Smooth muscle cell of trachea (primary cell): ENCODE results near the gene ARFRP1. TPM values are rescaled to one million over a fixed set of nuclear protein-coding genes. Genes with fewer than 3 reads are reported as not detected.

Experiments
- total RNA-seq: library from RNA; depleted of rRNA; stranded (reverse); fragments of >200 nt; gene quantifications from 2 replicates; pipeline ENCODE4 v1.2.1, GENCODE V29; 2014

Gene ARFRP1, protein sequence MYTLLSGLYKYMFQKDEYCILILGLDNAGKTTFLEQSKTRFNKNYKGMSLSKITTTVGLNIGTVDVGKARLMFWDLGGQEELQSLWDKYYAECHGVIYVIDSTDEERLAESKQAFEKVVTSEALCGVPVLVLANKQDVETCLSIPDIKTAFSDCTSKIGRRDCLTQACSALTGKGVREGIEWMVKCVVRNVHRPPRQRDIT
- 39.0 and 42.9 TPM in 2 replicates for total RNA-seq

DNA sequence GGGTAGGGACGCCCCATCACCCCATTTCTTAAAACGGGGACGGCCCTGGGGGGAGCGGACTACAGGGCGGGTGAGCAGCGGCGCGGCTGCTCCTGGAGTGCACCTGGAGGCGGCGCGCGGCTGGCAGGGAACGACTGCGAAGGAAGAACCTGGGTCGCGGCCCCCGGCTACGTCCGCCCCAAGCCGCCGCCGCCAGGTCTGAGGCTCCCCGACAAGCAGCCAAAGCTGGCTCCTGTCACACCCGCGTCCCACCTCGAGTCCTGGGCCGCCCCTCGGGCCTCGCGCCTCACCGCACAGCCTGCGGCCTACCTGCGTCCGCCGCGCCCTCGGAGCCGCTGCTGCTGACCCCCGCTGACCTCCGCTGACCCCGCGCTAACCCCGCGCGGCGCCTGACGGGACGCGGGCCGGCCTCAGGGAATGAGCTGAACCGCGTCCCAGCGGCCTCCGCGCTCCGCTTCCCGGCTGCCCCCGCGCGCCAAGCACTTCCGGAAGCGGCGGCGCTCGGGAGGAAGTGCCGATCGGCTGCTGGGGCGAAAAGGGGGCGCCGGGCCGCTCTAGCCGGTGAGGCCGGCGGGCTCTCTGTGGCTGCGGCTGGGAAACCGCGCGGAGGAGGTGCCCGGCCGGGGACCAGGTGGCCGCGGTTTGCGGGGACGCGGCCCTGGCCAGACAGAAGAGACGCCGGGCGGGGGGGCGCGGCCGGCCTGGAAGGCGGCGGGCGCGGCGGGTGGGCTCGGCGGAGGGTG is at the start of gene ARFRP1, which contains the start of gene ZGPAT:
ARFRP1 (minus strand) TSS at position 419 of the 743 bp plus-strand sequence. CDS start 885 bp downstream, outside the sequence.
ZGPAT (plus strand) TSS at position 482 of the 743 bp plus-strand sequence. CDS start 542 bp downstream, outside the sequence.

DNA sequence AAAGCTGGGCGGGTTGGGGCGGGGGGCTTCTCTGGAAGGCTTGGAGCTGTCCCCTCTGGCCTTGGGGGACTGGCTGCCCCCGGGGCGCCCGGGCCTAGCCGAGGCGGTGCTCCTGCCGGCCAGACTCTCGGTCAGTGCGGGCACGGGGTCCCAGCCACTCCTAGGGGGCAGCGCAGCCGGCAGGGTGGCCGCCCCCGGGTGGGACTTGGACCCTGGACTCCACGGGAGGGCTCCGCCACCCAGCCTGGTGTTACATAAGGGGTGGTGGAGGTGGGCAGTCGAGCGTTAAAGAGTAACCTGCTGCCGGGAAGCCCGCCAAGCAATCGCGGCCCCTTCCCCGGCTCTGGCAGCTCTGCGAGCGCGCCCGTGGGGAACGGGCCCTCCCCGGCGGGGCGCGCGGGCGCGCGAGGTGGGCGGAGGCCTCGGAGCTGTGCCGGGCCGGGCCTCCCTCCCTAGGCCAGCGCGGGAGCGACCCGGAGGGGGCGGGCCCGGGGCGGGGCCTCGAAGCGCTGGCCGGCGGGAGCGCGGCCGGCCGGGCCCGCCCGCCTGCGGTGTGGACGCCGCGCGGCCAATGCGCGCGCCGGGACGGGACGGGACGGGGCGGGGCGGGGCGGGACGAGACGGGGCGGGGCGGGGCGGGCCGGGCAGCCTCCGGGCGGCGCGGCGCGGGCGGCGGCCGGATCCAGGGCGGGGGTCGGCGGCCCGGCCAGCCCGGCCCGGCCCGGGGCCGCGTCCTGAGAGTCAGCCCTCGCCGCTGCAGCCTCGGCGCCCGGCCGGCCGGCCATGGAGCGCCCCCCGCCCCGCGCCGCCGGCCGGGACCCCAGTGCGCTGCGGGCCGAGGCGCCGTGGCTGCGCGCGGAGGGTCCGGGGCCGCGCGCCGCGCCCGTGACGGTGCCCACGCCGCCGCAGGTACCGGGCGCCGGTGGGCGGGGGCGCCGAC is 31.6 kb upstream of the ARFRP1 start, which contains the start of gene SLC2A4RG:
SLC2A4RG (plus strand) TSS at position 647 of the 940 bp plus-strand sequence; CDS start at position 784, 137 bp downstream.

DNA sequence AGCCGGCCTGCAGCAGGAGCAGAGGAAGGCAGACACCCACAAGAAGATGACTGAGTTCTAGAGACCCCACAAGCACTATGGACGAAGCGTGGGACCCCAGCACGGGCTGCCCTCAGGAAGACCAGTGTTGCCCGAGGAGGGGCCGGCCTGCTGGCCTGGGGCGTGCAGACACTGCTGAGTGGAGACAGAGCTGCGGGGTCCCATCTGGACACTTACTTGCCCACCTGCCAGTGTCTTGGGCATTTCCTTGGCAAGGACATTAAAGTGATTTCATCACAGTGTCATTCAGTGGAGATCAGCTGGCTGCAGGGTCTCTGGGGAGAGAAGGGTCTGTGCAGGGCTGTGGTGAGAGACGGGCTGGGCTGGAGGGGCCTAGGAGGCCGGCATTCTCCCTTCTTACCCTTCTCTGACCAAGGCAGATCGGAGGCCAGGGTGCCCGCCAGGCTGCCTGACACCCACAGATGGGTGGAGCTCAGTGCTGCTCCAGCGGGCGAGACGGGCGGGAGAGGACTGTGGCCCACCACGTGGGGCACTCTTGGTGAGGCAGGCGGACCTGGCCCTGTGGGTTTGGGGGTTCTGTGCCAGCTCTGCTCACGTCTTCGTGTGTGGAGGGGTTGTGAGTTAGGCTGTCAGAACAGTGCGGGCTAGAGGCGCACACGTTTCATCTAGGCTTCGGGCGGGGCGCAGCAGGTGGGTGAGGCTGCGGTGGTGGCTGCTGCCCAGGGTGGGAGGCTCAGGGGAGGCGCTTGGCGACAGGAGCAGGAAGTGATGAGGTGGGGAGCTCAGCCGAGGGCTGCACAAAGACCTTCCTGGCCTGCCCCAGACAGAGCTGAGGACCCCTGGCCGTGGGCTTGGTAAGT is 28.3 kb upstream of the ARFRP1 start, which contains the start of gene LIME1:
LIME1 (plus strand) TSS at position 806 of the 860 bp plus-strand sequence. CDS start 886 bp downstream, outside the sequence.

GRCh38 chr20:63696628-63697356 is 11.0 kb downstream of the ARFRP1 start, which contains the start of gene TNFRSF6B:
Gene TNFRSF6B, plus strand, starts transcription at chr20:63696652. Its CDS starts 116 bp downstream, at chr20:63696768.

GRCh38 chr20:63657937-63658748 is 49.6 kb downstream of the ARFRP1 start, which contains the start of gene RTEL1:
Gene RTEL1, plus strand, starts transcription at chr20:63658312. Its CDS starts 1,091 bp downstream, at chr20:63659403.

DNA sequence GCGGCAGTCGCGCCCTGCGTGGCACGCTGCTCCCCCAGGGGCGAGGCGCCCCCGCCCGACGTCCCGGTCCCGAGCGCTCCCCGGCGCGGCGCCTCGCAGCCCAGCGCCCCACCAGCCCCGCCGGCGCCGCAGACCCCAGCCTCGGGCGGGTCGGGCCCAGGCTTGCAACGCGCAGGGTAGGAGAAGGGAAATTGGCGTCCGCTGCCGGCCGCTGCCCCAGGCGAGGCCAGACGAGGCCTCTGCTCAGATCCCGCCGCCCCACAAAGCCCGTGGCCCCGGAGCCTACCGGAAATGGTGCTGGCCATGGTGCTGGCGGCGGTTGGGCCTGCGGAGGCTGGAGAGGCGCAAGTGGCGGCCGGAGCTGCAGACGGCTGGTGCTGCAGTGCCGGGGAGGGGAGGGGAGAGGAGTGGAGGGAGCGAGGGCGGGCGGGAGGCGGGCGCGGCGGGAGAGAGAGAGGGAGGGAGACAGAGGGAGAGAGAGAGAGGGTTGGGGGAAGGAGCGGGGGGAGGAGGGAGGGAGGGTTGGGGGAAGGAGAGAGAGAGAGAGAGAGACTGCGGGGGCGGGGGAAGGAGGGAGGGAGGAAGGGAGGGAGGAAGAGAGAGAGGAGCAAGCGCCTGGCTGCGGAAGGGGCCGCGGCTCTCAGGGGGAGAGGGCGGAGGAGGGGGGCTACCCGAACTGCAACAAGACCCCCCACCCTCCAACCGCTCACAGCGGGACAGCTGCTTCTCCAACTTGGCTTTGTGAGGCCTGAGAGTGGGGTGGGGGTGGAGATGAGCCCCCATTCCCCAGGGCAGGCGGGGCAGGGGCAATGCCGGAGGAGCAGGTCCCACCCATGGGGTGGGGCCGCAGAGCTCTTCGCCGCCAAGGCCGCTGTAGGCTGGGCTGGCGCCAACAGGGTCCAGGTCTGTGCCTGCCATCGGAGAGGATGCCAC is 54.5 kb downstream of the ARFRP1 start, which contains the start of gene STMN3:
STMN3 (minus strand) TSS at position 384 of the 933 bp plus-strand sequence; CDS start at position 305, 79 bp downstream.

Other genes with a start within 250 kb of the ARFRP1 start
- under 0.01 TPM in 1 of 2 replicates, not detected in the other for gene KCNQ2, start 235.3 kb downstream of the ARFRP1 start, total RNA-seq
- gene EEF1A2, start 208.9 kb downstream of the ARFRP1 start, total RNA-seq, result 0.87 and 8.6 TPM in 2 replicates
- gene PPDPF, start 187.2 kb downstream of the ARFRP1 start, total RNA-seq, result 56.0 and 105 TPM in 2 replicates
- gene PTK6, start 170.6 kb downstream of the ARFRP1 start, total RNA-seq, result 0.17 TPM in 1 of 2 replicates, not detected in the other
- gene SRMS, start 160.2 kb downstream of the ARFRP1 start, total RNA-seq, result not detected in 2 replicates
- gene FNDC11, start 153.8 kb downstream of the ARFRP1 start, total RNA-seq, result 1.8 and 2.3 TPM in 2 replicates
- 49.3 and 67.3 TPM in 2 replicates for gene HELZ2, start 133.7 kb downstream of the ARFRP1 start, total RNA-seq
- 10.6 and 14.4 TPM in 2 replicates for gene GMEB2, start 80.9 kb downstream of the ARFRP1 start, total RNA-seq
- 27.2 and 36.7 TPM in 2 replicates for gene STMN3, start 54.6 kb downstream of the ARFRP1 start, total RNA-seq
- 12.2 and 14.7 TPM in 2 replicates for gene RTEL1, start 49.7 kb downstream of the ARFRP1 start, total RNA-seq
- gene TNFRSF6B, start 11.3 kb downstream of the ARFRP1 start, total RNA-seq, result 24.3 and 66.5 TPM in 2 replicates
- gene ZGPAT, start 63 bp upstream of the ARFRP1 start, total RNA-seq, result 19.9 and 24.1 TPM in 2 replicates
- 6.1 and 9.3 TPM in 2 replicates for gene LIME1, start 28.7 kb upstream of the ARFRP1 start, total RNA-seq
- 39.1 and 85.3 TPM in 2 replicates for gene SLC2A4RG, start 31.8 kb upstream of the ARFRP1 start, total RNA-seq
- 9.9 and 17.5 TPM in 2 replicates for gene ZBTB46, start 123.3 kb upstream of the ARFRP1 start, total RNA-seq
- not detected in 2 replicates for gene ABHD16B, start 153.5 kb upstream of the ARFRP1 start, total RNA-seq
- 194 and 202 TPM in 2 replicates for gene TPD52L2, start 157.3 kb upstream of the ARFRP1 start, total RNA-seq
- 54.8 and 77.4 TPM in 2 replicates for gene DNAJC5, start 187.2 kb upstream of the ARFRP1 start, total RNA-seq
- gene UCKL1, start 248.4 kb upstream of the ARFRP1 start, total RNA-seq, result 21.4 and 22.7 TPM in 2 replicates